ENCODE results near the gene BFSP2. TPM values are rescaled to one million over a fixed set of nuclear protein-coding genes. Genes with fewer than 3 reads are reported as not detected.

BFSP2 gene
- total RNA-seq, 1 experiment from 2014 or later = not detected

- CTCF ChIA-PET = interaction anchor here (0.6 to 9.2 kb wide), 6 partner anchors 10 to 645 kb away, joined by 3 to 81 read pairs (median 6); no protein-coding TSS in a partner anchor
- intact Hi-C loops (cut with micrococcal nuclease) = no loop called here
- BruUV-seq (replicated peaks) = no TSS peak
- H3K36me3 Mint-ChIP-seq (ENCODE audit: insufficient read depth, unreplicated experiment) = no peaks in the 10 kb centered on the region
- POLR2A ChIA-PET = no interaction called here
- H3K9me3 Mint-ChIP-seq (ENCODE audit: unreplicated experiment) = no peaks in the 10 kb centered on the region
- no peak for TF ChIP-seq CTCF (IDR thresholded peaks at IDR 0.05; ENCODE audit: unreplicated experiment)
- H3K4me3 Mint-ChIP-seq (ENCODE audit: unreplicated experiment) = no peak overlapping the region
- H3K27ac Mint-ChIP-seq (ENCODE audit: low read depth, unreplicated experiment) = no peak overlapping the region
- H3K4me1 Mint-ChIP-seq (ENCODE audit: insufficient read depth, unreplicated experiment) = no peaks in the 10 kb centered on the region
- DNase-seq (ENCODE audit: unreplicated experiment) = no peak
- H3K27me3 Mint-ChIP-seq (ENCODE audit: insufficient read depth, unreplicated experiment) = peaks cover 52% of the 10 kb centered on the region
Observed at GRCh38 chr3:133371181-133371580, 28.7 kb upstream of the BFSP2 start.

GRCh38 chr3:133371676-133372075 lies 28.2 kb upstream of the BFSP2 start:
- no TSS peak for BruUV-seq (replicated peaks)
- Mint-ChIP-seq H3K36me3 (ENCODE audit: insufficient read depth, unreplicated experiment) (no peaks in the 10 kb centered on the region), H3K27me3 (ENCODE audit: insufficient read depth, unreplicated experiment) (peaks cover 48% of the 10 kb centered on the region), H3K9me3 (ENCODE audit: unreplicated experiment) (no peaks in the 10 kb centered on the region), H3K27ac (ENCODE audit: low read depth, unreplicated experiment) (no peak overlapping the region), H3K4me1 (ENCODE audit: insufficient read depth, unreplicated experiment) (no peaks in the 10 kb centered on the region), H3K4me3 (ENCODE audit: unreplicated experiment) (no peak overlapping the region)
- CTCF ChIA-PET = interaction anchor here (0.5 to 9.2 kb wide), 7 partner anchors 10 to 641 kb away, joined by 3 to 81 read pairs (median 4); no protein-coding TSS in a partner anchor
- no peak for TF ChIP-seq CTCF (IDR thresholded peaks at IDR 0.05; ENCODE audit: unreplicated experiment)
- POLR2A ChIA-PET = no interaction called here
- intact Hi-C loops (cut with micrococcal nuclease) = no loop called here
- DNase-seq (ENCODE audit: unreplicated experiment) = no peak

- no TSS peak for BruUV-seq (replicated peaks)
- H3K4me3 Mint-ChIP-seq (ENCODE audit: unreplicated experiment) = no peak overlapping the region
- peaks cover 17% of the 10 kb centered on the region for H3K27me3 Mint-ChIP-seq (ENCODE audit: insufficient read depth, unreplicated experiment)
Observed at GRCh38 chr3:133374708-133375402, 25.0 kb upstream of the BFSP2 start.

GRCh38 chr3:133375403-133375745 lies 24.5 kb upstream of the BFSP2 start:
- Mint-ChIP-seq H3K9me3 (ENCODE audit: unreplicated experiment) (no peaks in the 10 kb centered on the region), H3K27ac (ENCODE audit: low read depth, unreplicated experiment) (no peak overlapping the region), H3K36me3 (ENCODE audit: insufficient read depth, unreplicated experiment) (no peaks in the 10 kb centered on the region), H3K27me3 (ENCODE audit: insufficient read depth, unreplicated experiment) (peaks cover 11% of the 10 kb centered on the region), H3K4me3 (ENCODE audit: unreplicated experiment) (no peak overlapping the region), H3K4me1 (ENCODE audit: insufficient read depth, unreplicated experiment) (no peaks in the 10 kb centered on the region)
- intact Hi-C loops (cut with micrococcal nuclease) = no loop called here
- BruUV-seq (replicated peaks) = no TSS peak
- DNase-seq (ENCODE audit: unreplicated experiment) = no peak
- ChIA-PET POLR2A (no interaction called here), CTCF (interaction anchor here (0.6 to 9.2 kb wide), 11 partner anchors 8 to 1377 kb away, joined by 3 to 81 read pairs (median 4); no protein-coding TSS in a partner anchor)
- no peak for TF ChIP-seq CTCF (IDR thresholded peaks at IDR 0.05; ENCODE audit: unreplicated experiment)

More at GRCh38 chr3:133374708-133375402, 25.0 kb upstream of the BFSP2 start:
- H3K27ac Mint-ChIP-seq (ENCODE audit: low read depth, unreplicated experiment) = no peak overlapping the region
- intact Hi-C loops (cut with micrococcal nuclease) = no loop called here
- no peaks in the 10 kb centered on the region for H3K9me3 Mint-ChIP-seq (ENCODE audit: unreplicated experiment)
- no peaks in the 10 kb centered on the region for H3K4me1 Mint-ChIP-seq (ENCODE audit: insufficient read depth, unreplicated experiment)
- TF ChIP-seq CTCF (IDR thresholded peaks at IDR 0.05; ENCODE audit: unreplicated experiment) = no peak
- POLR2A ChIA-PET = no interaction called here
- no peak for DNase-seq (ENCODE audit: unreplicated experiment)
- CTCF ChIA-PET = interaction anchor here (0.6 to 9.2 kb wide), 9 partner anchors 9 to 649 kb away, joined by 3 to 81 read pairs (median 3); no protein-coding TSS in a partner anchor
- no peaks in the 10 kb centered on the region for H3K36me3 Mint-ChIP-seq (ENCODE audit: insufficient read depth, unreplicated experiment)

Measured in MCF 10A (cell line).